HepG2 (cell line): Measurements from ENCODE around the gene ATF3. TPM values are rescaled to one million over a fixed set of nuclear protein-coding genes. Genes with fewer than 3 reads are reported as not detected.
A peak's percentile ranks its signal among the peaks of the same experiment; 100 is the strongest.

Source experiments
- BRF2 ChIP-seq: sonication (generic); formaldehyde crosslinking; IDR thresholded peaks from 2 replicates; pipeline ENCODE4 v1.8.1; 2022; ENCODE audit warnings: mild to moderate bottlenecking, missing genetic modification reagents
- EED ChIP-seq: sonication (generic); formaldehyde crosslinking; IDR thresholded peaks from 2 replicates; pipeline ENCODE4 v1.5.0; 2020; ENCODE audit warnings: mild to moderate bottlenecking, missing genetic modification reagents
- GABPB1 ChIP-seq: IDR thresholded peaks from 2 replicates; pipeline ENCODE4 v1.6.1; 2016; ENCODE audit warnings: mild to moderate bottlenecking, missing genetic modification reagents, moderate library complexity, missing compliant biosample characterization
- KLF16 ChIP-seq, 2 experiments: sonication (generic) in 1 of 2; formaldehyde crosslinking in 1 of 2; IDR thresholded peaks; 2 replicates each; pipeline versions ENCODE4 v1.6.1 to v1.8.0; 2016 to 2023; ENCODE audit warnings: missing genetic modification reagents in 2 of 2, missing compliant biosample characterization in 1 of 2
- KMT2B ChIP-seq: IDR thresholded peaks from 2 replicates; pipeline ENCODE4 v1.6.1; 2016; ENCODE audit warnings: missing genetic modification reagents, missing compliant biosample characterization
- MXI1 ChIP-seq: IDR thresholded peaks from 3 replicates; pipeline ENCODE4 v1.6.1; 2012; ENCODE audit warnings: low read depth, low read length, inconsistent platforms, borderline replicate concordance
- NFAT5 ChIP-seq: sonication (generic); formaldehyde crosslinking; IDR thresholded peaks from 2 replicates; pipeline ENCODE4 v1.4.0; 2020; ENCODE audit warnings: missing genetic modification reagents
- RNF2 ChIP-seq: fragments of 450-650 bp; conservative IDR thresholded peaks from 2 replicates; pipeline ENCODE4 v1.6.1; 2016; ENCODE audit warnings: low read depth
- RORA ChIP-seq: sonication (generic); formaldehyde crosslinking; IDR thresholded peaks from 2 replicates; pipeline ENCODE4 v1.5.0; 2020; ENCODE audit warnings: mild to moderate bottlenecking, missing genetic modification reagents, moderate library complexity
- STAG1 ChIP-seq: sonication (generic); formaldehyde crosslinking; IDR thresholded peaks from 2 replicates; pipeline ENCODE4 v1.4.0; 2020; ENCODE audit warnings: missing genetic modification reagents
- ZBTB26 ChIP-seq: IDR thresholded peaks from 2 replicates; pipeline ENCODE4 v1.6.1; 2016; ENCODE audit warnings: missing compliant biosample characterization, missing genetic modification reagents, borderline replicate concordance
- ZNF12 ChIP-seq: sonication (generic); formaldehyde crosslinking; IDR thresholded peaks from 2 replicates; pipeline ENCODE4 v1.5.0; 2020; ENCODE audit warnings: missing genetic modification reagents
- ZNF572 ChIP-seq: sonication (generic); formaldehyde crosslinking; IDR thresholded peaks from 2 replicates; pipeline ENCODE4 v1.5.1; 2020; ENCODE audit warnings: mild to moderate bottlenecking, missing genetic modification reagents
- ZNF615 ChIP-seq: sonication (generic); formaldehyde crosslinking; IDR thresholded peaks from 2 replicates; pipeline ENCODE4 v1.5.0; 2020; ENCODE audit warnings: mild to moderate bottlenecking, missing genetic modification reagents, borderline replicate concordance
- ZNF644 ChIP-seq: IDR thresholded peaks from 2 replicates; pipeline ENCODE4 v1.6.1; 2016; ENCODE audit warnings: low read depth
- ZNF687 ChIP-seq: sonication (generic); formaldehyde crosslinking; IDR thresholded peaks from 2 replicates; pipeline ENCODE4 v1.5.1; 2020; ENCODE audit warnings: mild to moderate bottlenecking, missing genetic modification reagents, moderate library complexity
- ZNF788 ChIP-seq: sonication (generic); formaldehyde crosslinking; IDR thresholded peaks from 2 replicates; pipeline ENCODE4 v1.5.0; 2020; ENCODE audit warnings: mild to moderate bottlenecking, missing genetic modification reagents, borderline replicate concordance
- polyA plus RNA-seq, 8 experiments: library from polyadenylated mRNA; depleted of rRNA in 3 of 8; stranded (reverse) in 7 of 8; unstranded in 1 of 8; fragments of >200 nt; fragmentation: Illumina TruSeq in 4 of 8; extraction: Trizol in 4 of 8; gene quantifications; 2 replicates each; pipeline versions ENCODE4 v1.2.1 to v1.2.3, GENCODE V29; 2011 to 2016; ENCODE audit warnings: low read depth in 4 of 8, missing spikeins in 1 of 8, mixed read lengths in 1 of 8; ENCODE audit not compliant: insufficient read depth in 1 of 8
- total RNA-seq, 5 experiments: library from RNA; depleted of rRNA; stranded (reverse); fragments of >200 nt; fragmentation: Illumina TruSeq; extraction: Trizol; gene quantifications; 2 replicates each; pipeline ENCODE4 v1.2.3, GENCODE V29; 2016; ENCODE audit warnings: low read depth in 1 of 5

The ATF3 gene
- total and polyA plus RNA-seq, 2 of the 13 experiments (the other 11 are each of a cell fraction or from before 2014, with no cell fraction given) = 5.0 to 13.0 TPM

- TF ChIP-seq NFAT5 (CRISPR knock-in tag) (peak; percentile 45; the same call in 1 of the 2 replicates), ZNF615 (CRISPR knock-in tag) (no peak), STAG1 (CRISPR knock-in tag) (peak; percentile 43), BRF2 (CRISPR knock-in tag) (peak; percentile 12; the same call in 1 of the 2 replicates), GABPB1 (CRISPR knock-in tag) (peak; percentile 38; the same call in 1 of the 2 replicates), ZNF572 (CRISPR knock-in tag) (0 out of 2 replicates have a peak, but pooled peaks have one; percentile 18), KLF16 (CRISPR knock-in tag; IDR thresholded peaks at IDR 0.05) (0 out of 4 replicates have a peak, but pooled peaks of 1 of the 2 experiments have one; percentile 45), EED (no peak), KMT2B (CRISPR knock-in tag) (peak; percentile 53; the same call in 1 of the 2 replicates), ZNF687 (peak; percentile 65), ZNF788 (CRISPR knock-in tag) (peak; percentile 63; the same call in 1 of the 2 replicates), RORA (CRISPR knock-in tag) (no peak), RNF2 (no peak), ZBTB26 (CRISPR knock-in tag) (peak; percentile 48; the same call in 1 of the 2 replicates), ZNF644 (CRISPR knock-in tag) (no peak), ZNF12 (peak; percentile 12; the same call in 1 of the 2 replicates), MXI1 (0 out of 3 replicates have a peak, but pooled peaks have one; percentile 17)
These were observed 569 bp downstream of the ATF3 start (continued) for GRCh38 chr1:212608959-212609700.
